Measurements from ENCODE around the gene COL9A3.

DNA sequence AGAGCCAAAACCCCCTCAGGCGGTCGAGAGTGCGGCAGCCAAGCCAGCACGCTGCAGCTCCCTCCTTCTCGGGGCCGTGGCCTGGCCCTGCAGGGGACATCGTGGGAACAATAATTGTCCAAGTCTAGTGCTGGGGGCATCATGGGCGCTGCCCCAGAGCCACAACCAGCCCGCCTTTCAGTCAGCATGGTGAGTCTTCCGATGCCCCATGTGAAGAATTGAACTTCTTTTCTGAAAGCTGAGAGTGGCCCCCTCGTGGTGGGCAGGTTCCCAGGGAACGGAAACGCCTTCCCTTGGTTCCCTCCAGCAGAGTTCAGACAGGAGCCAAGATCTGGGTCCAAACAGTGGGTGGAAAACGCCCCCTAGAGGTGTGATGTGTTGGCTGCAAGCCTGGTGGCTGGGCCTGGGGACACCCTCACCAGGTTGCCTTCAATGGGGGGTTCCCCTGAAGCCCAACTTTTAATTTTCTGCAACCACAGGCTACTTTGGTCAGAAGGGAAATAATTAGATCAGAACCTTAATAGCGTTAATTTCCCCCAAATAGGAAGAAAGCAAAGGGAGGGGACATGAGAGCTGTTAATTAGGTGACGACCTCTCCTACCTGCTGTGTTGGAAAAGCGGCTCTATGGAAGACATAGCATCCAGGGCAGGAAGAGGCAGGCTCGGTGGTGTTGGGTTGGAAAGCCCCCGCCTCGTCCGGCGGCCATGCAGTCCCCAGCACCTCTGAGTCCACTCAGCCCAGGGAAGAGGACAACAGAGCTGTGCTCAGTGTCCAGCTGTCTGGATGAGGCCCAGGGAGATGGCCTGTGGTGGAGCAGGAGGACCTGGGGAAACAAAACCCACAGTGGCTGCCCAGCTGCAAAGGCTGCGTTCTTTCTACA, 25.3 kb upstream of the COL9A3 start:
- TF ChIP-seq EP300 (IDR thresholded peaks at IDR 0.05) = no peak
- TF ChIP-seq, protein P1, sequence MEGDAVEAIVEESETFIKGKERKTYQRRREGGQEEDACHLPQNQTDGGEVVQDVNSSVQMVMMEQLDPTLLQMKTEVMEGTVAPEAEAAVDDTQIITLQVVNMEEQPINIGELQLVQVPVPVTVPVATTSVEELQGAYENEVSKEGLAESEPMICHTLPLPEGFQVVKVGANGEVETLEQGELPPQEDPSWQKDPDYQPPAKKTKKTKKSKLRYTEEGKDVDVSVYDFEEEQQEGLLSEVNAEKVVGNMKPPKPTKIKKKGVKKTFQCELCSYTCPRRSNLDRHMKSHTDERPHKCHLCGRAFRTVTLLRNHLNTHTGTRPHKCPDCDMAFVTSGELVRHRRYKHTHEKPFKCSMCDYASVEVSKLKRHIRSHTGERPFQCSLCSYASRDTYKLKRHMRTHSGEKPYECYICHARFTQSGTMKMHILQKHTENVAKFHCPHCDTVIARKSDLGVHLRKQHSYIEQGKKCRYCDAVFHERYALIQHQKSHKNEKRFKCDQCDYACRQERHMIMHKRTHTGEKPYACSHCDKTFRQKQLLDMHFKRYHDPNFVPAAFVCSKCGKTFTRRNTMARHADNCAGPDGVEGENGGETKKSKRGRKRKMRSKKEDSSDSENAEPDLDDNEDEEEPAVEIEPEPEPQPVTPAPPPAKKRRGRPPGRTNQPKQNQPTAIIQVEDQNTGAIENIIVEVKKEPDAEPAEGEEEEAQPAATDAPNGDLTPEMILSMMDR (IDR thresholded peaks at IDR 0.05) = peak in 3 of 4 experiments; percentile 86 to 96 (median 95)
- no peak for TF ChIP-seq POLR2A (IDR thresholded peaks at IDR 0.05)
- TF ChIP-seq POLR2AphosphoS5 (IDR thresholded peaks at IDR 0.05) = peak; percentile 71
